ENCODE measurements around the gene CDK5RAP3.
A peak's percentile ranks its signal among the peaks of the same experiment; 100 is the strongest.

CDK5RAP3 gene

DNA sequence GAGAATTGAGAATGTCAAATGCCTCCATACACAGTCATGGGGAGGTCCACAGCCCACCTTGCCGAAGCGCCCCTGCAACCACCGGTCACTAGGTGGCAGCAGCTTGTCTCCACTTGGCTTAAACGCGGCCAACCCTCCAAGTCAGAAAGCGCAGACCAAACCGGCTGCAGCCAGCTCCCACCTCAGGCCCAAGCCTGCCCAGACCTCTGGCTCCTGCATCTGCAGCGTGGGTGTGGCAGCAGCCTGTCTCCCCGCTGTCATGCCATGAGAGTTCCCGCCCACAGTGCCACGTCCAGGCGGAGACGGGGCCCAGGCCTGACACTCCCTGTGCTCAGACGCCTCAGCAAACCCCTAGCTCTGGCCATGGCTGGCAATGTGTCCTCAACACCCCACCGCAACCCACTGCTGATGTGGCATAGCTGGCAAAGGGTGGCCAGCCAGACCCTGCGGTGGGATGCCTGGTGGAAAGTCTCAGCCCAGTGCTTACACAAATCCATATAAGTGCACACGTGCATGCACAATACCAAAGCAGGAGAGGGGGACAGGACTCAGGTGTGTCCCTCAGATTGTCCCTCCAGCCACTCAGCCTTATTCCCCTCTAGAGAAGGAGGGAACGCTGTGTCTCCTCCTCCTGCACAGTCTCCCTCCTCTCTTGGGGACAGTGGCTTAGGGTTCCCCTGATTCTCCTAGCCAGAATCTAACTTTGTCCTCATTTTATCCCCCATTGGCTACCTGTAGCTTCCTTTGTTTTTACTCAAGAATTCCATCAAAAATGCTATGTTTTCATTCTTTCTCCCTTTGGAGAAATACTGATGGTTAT, 55.8 kb downstream of the CDK5RAP3 start:
- TF ChIP-seq, protein P1, sequence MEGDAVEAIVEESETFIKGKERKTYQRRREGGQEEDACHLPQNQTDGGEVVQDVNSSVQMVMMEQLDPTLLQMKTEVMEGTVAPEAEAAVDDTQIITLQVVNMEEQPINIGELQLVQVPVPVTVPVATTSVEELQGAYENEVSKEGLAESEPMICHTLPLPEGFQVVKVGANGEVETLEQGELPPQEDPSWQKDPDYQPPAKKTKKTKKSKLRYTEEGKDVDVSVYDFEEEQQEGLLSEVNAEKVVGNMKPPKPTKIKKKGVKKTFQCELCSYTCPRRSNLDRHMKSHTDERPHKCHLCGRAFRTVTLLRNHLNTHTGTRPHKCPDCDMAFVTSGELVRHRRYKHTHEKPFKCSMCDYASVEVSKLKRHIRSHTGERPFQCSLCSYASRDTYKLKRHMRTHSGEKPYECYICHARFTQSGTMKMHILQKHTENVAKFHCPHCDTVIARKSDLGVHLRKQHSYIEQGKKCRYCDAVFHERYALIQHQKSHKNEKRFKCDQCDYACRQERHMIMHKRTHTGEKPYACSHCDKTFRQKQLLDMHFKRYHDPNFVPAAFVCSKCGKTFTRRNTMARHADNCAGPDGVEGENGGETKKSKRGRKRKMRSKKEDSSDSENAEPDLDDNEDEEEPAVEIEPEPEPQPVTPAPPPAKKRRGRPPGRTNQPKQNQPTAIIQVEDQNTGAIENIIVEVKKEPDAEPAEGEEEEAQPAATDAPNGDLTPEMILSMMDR (IDR thresholded peaks at IDR 0.05) = peak; percentile 95

DNA sequence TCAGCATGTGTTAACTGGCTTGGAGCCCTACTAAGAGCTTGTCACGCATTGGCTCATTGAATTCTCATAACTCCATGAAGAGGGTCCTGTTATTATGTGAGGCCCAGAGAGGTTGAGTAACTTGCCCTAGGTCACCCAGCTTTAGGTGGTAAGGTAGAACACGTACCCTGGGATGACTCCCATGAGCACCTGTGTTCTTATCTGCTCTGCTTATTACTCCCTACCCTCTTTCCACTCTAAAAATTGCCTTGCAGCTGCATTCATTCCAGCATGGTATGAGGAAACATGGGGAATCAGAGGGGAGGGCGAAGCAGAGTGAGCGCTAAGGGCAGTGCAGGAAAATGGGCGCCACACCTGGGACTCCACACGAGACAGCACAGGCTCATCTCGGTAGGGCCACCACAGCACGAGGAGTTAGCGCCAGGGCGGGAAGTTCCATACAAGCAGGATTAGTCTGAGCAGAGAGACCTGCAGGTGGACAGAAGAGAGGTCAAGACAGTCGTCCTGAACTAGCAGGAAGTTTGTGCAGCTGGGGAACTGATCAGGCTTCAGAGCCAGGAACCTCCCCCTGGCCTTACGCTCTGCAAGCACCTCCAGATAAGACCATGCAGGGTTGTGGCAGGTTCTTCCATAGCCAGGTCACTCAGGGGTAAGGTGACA, 56.5 kb downstream of the CDK5RAP3 start:
- TF ChIP-seq, protein P1 (IDR thresholded peaks at IDR 0.05) = no peak

DNA sequence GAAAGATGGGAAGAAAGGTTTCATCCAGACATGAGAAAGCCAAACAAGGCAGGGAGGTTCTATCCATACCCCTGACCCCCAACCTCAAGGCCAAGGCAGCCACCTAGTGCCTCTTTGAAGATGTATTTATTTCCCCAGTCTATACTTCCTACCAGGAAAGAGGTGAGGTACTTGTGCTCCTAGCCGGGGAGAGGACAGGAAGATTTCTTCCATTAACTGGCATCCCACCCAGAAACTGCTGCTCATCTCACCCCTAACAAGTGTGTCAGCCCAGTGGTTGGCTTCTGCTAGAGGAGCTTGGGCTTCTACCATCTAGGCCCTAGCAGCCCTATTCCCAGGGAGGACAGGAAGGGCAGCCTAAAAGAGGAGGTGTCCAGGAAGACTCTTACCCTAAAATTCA, 57.8 kb downstream of the CDK5RAP3 start:
- TF ChIP-seq, protein P1 (IDR thresholded peaks at IDR 0.05) = no peak

DNA sequence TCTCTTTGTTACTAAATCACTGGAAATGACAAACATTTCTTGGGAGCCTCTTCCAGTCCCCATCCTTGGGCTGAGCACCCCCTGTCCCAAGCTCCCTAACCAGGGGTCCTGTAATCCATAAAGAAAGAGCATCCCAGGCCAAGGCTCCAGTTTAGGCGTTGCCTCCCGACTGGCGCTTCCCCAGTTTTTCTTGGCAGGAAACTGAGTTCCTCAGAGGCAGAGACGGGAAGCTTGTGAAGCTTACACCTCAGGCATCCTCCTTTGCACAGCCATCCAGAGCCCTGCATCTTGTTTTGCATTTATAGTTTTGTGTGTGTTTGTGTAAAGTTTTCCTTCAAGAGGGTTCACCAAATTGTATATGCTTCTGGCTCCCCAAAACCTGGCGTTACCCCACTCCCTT, 59.6 kb downstream of the CDK5RAP3 start:
- TF ChIP-seq, protein P1 (IDR thresholded peaks at IDR 0.05) = no peak

Data from LNCAP (cell line).